K562 (cell line): ENCODE data around the gene LAIR2. TPM values are rescaled to one million over a fixed set of nuclear protein-coding genes. Genes with fewer than 3 reads are reported as not detected.

Experiments
- ATAC-seq: fragments of 200-7000 bp; cut with Tn5 transposase; 3 replicates; pipeline ENCODE4 v1.9.1; 2020; ENCODE audit warnings: moderate library complexity
- BruUV-seq: library from RNA; stranded (reverse); fragments of 400-500 nt; replicated peaks from 2 replicates; lab custom pipeline; 2021; lab: Mats Ljungman, UMichigan
- CTCF ChIA-PET: fragments of 300-600 bp; formaldehyde crosslinking; extraction: SDS; loops from one replicate; lab custom pipeline; 2021; ENCODE audit warnings: low intra/inter-chr PET ratio; lab: Yijun Ruan, JAX
- POLR2A ChIA-PET: fragments of 300-600, 350-650 bp; sonication (Branson Sonifier 250); formaldehyde crosslinking; extraction: SDS; loops from one replicate; lab custom pipeline; 2021; ENCODE audit warnings: antibody characterized with exemption, inconsistent platforms; lab: Yijun Ruan, JAX
- DNase-seq, 4 experiments: peaks; one replicate each; pipeline versions ENCODE4 v3.0.0 to v3.0.0-alpha.2; 2011 to 2018; ENCODE audit warnings: low spot score in 3 of 4, mixed read lengths in 3 of 4; ENCODE audit errors: extremely low read depth in 1 of 4
- FAIRE-seq: peaks from 2 replicates; lab custom pipeline; 2011; peaks lifted over from hg19 to GRCh38; lab: Jason Lieb, UNC
- H2AFZ ChIP-seq: 2 replicates; pipeline ENCODE4 v1.6.0; 2011; ENCODE audit warnings: low read depth, low read length, control low read depth, inconsistent platforms
- H3K27ac ChIP-seq: fragments of 200-600 bp; 3 replicates; pipeline ENCODE4 v1.8.0; 2011; ENCODE audit warnings: low read depth, mild to moderate bottlenecking, control low read depth, inconsistent platforms, low read length, moderate library complexity, mixed read lengths; ENCODE audit errors: extremely low read depth
- H3K27me3 ChIP-seq, 2 experiments: fragments of 300-600 bp in 1 of 2; 2 replicates in 1 of 2; 3 replicates in 1 of 2; pipeline versions ENCODE4 v1.6.0 to v1.8.0; 2011; ENCODE audit warnings: inconsistent platforms in 2 of 2, low read length in 2 of 2, mild to moderate bottlenecking in 1 of 2, mixed read lengths in 1 of 2, moderate library complexity in 1 of 2; ENCODE audit not compliant: control insufficient read depth in 2 of 2, insufficient read depth in 2 of 2
- H3K36me3 ChIP-seq: fragments of 300-600 bp; 3 replicates; pipeline ENCODE4 v1.8.0; 2011; ENCODE audit warnings: mild to moderate bottlenecking, low read length, inconsistent platforms; ENCODE audit not compliant: control insufficient read depth, insufficient read depth
- H3K4me1 ChIP-seq, 2 experiments: fragments of 200-600 bp in 1 of 2; replicated peaks in 1 of 2; 2 replicates in 1 of 2; 3 replicates in 1 of 2; pipeline versions ENCODE4 v1.5.1 to v1.8.0; 2011; ENCODE audit warnings: inconsistent platforms in 2 of 2, low read length in 2 of 2, mild to moderate bottlenecking in 1 of 2, mixed read lengths in 1 of 2, moderate library complexity in 1 of 2; ENCODE audit not compliant: control insufficient read depth in 2 of 2, insufficient read depth in 2 of 2
- H3K4me2 ChIP-seq: 2 replicates; pipeline ENCODE4 v1.6.1; 2011; ENCODE audit warnings: low read length, control low read depth, inconsistent platforms, mixed read lengths; ENCODE audit not compliant: insufficient read depth
- H3K4me3 ChIP-seq: fragments of 200-600 bp; sonication (generic), shearing (Covaris generic); 2 replicates; pipeline ENCODE4 v1.5.1; 2016; ENCODE audit warnings: control low read depth, inconsistent platforms
- H3K79me2 ChIP-seq: fragments of 200-600 bp; 3 replicates; pipeline ENCODE4 v1.8.0; 2011; ENCODE audit warnings: low read length, inconsistent platforms; ENCODE audit not compliant: control insufficient read depth, insufficient read depth
- H3K9ac ChIP-seq, 2 experiments: 2 replicates each; pipeline versions ENCODE4 v1.6.0 to v1.6.1; 2011; ENCODE audit warnings: low read depth in 2 of 2, low read length in 2 of 2, control low read depth in 1 of 2, inconsistent platforms in 1 of 2, mild to moderate bottlenecking in 1 of 2, mixed read lengths in 1 of 2; ENCODE audit not compliant: insufficient read depth in 1 of 2
- H3K9me1 ChIP-seq: one replicate; pipeline ENCODE4 v1.6.0; 2011; ENCODE audit warnings: inconsistent platforms, mild to moderate bottlenecking, low read length, moderate library complexity; ENCODE audit not compliant: control insufficient read depth, insufficient read depth
- H3K9me3 ChIP-seq: replicated peaks from 2 replicates; pipeline ENCODE4 v1.5.1; 2011; ENCODE audit warnings: low read depth, low read length, inconsistent platforms; ENCODE audit not compliant: control insufficient read depth, insufficient read depth
- H4K20me1 ChIP-seq: replicated peaks from 2 replicates; pipeline ENCODE4 v1.6.1; 2011; ENCODE audit warnings: low read length, inconsistent platforms, mixed read lengths; ENCODE audit not compliant: control insufficient read depth, insufficient read depth
- ETV5 ChIP-seq: sonication (generic); formaldehyde crosslinking; IDR thresholded peaks from 2 replicates; pipeline ENCODE4 v1.4.0; 2020; ENCODE audit warnings: low read depth, mild to moderate bottlenecking, missing genetic modification reagents
- MCM5 ChIP-seq: fragments of 450-650 bp; IDR thresholded peaks from 2 replicates; pipeline ENCODE4 v1.6.1; 2016; ENCODE audit warnings: low read depth
- POLR2G ChIP-seq: fragments of 200-400 bp; formaldehyde crosslinking; IDR thresholded peaks from 2 replicates; pipeline ENCODE4 v1.6.1; 2017; ENCODE audit warnings: low read depth, mild to moderate bottlenecking, antibody characterized with exemption, low read length, moderate library complexity
- RBFOX2 ChIP-seq: fragments of 200-400 bp; formaldehyde crosslinking; IDR thresholded peaks from 2 replicates; pipeline ENCODE4 v1.6.1; 2017; ENCODE audit warnings: low read depth, mild to moderate bottlenecking, low read length, moderate library complexity
- RBM22 ChIP-seq: fragments of 200-400 bp; formaldehyde crosslinking; IDR thresholded peaks from 2 replicates; pipeline ENCODE4 v1.6.1; 2018; ENCODE audit warnings: low read length, low read depth; ENCODE audit not compliant: poor library complexity, severe bottlenecking
- ZBTB33 ChIP-seq: sonication (generic); formaldehyde crosslinking; IDR thresholded peaks from 2 replicates; pipeline ENCODE4 v1.8.1; 2023; ENCODE audit warnings: mild to moderate bottlenecking, missing genetic modification reagents
- ZNF395 ChIP-seq: fragments of 200-800 bp; sonication (Bioruptor generic); IDR thresholded peaks from 2 replicates; pipeline ENCODE4 v1.6.1; 2017; ENCODE audit warnings: missing genetic modification characterization, missing compliant biosample characterization
- ZSCAN29 ChIP-seq: fragments of 450-650 bp; IDR thresholded peaks from 2 replicates; pipeline ENCODE4 v1.6.1; 2017
- WGBS: fragments of 100-300 bp; shearing (Covaris generic); methylation state at CpG from one replicate; pipeline ENCODE4 v1.1.6; 2016; ENCODE audit warnings: low coverage, mixed read lengths; ENCODE audit not compliant: insufficient coverage; ENCODE audit errors: missing lambda C conversion rate; 5-methylcytosine and 5-hydroxymethylcytosine counted together
- in situ Hi-C: fragments of 300-500 bp; cut with MboI; formaldehyde crosslinking; loops from 4 replicates; pipeline ENCODE4 v1.15.0; 2018; ENCODE audit warnings: inconsistent platforms, mixed read lengths
- intact Hi-C: fragments of 100-400 bp; cut with micrococcal nuclease; formaldehyde crosslinking; loops from 2 replicates; pipeline ENCODE4 v1.14.2; 2022
- polyA plus RNA-seq, 8 experiments: library from polyadenylated mRNA; depleted of rRNA in 4 of 8; stranded (reverse) in 5 of 8; unstranded in 3 of 8; fragments of >200 nt; fragmentation: Nextera tagmentation in 2 of 8; fragmentation: Illumina TruSeq in 1 of 8; extraction: Ambion mirVana in 2 of 8; extraction: Trizol in 1 of 8; gene quantifications; 2 replicates each; pipeline versions ENCODE4 v1.2.1 to v1.2.3, GENCODE V29; 2011 to 2014; ENCODE audit warnings: inconsistent platforms in 1 of 8, missing spikeins in 1 of 8
- total RNA-seq, 7 experiments: library from RNA; depleted of rRNA in 6 of 7; stranded (reverse); fragments of >200 nt in 6 of 7; fragmentation: Illumina TruSeq in 2 of 7; extraction: Trizol in 2 of 7; gene quantifications; 2 replicates each; pipeline versions ENCODE4 v1.2.1 to v1.2.3, GENCODE V29; 2011 to 2021; ENCODE audit warnings: low replicate concordance in 1 of 7

LAIR2 gene
- total and polyA plus RNA-seq, 9 of the 15 experiments (the other 6 are each of a cell fraction or from before 2014, with no cell fraction given) = not detected

- H3K9me3 ChIP-seq = no peaks in the 10 kb centered on the region
- CTCF ChIA-PET = no interaction called here
- H3K27ac ChIP-seq = no peak overlapping the region
- ATAC-seq (no peak), FAIRE-seq (no peak), DNase-seq (peak in 1 of 4 experiments; percentile 22)
- TF ChIP-seq MCM5 (no peak), RBFOX2 (peak; percentile 69), ETV5 (CRISPR knock-in tag) (no peak), POLR2G (peak; percentile 64), ZSCAN29 (no peak), RBM22 (peak; percentile 85), ZNF395 (CRISPR knock-in tag) (no peak), ZBTB33 (peak; percentile 74)
- in situ Hi-C loops = no loop called here
- H3K36me3 ChIP-seq = peaks cover 98% of the 10 kb centered on the region
- H2AFZ ChIP-seq = no peak overlapping the region
- H3K4me2 ChIP-seq = no peak overlapping the region
- H3K4me3 ChIP-seq = no peak overlapping the region
- H3K79me2 ChIP-seq = peaks cover 26% of the 10 kb centered on the region
- WGBS = 97% methylated on average over 25 of the region's 51 CpGs
- H4K20me1 ChIP-seq = peaks cover 24% of the 10 kb centered on the region
- H3K4me1 ChIP-seq = peaks cover 0 to 27% of the 10 kb centered on the region in 2 experiments; a peak in 2 of 5 replicates
- intact Hi-C loops = no loop called here
- POLR2A ChIA-PET = interaction anchor here (0.7 to 0.9 kb wide), 2 partner anchors 8 to 28 kb away, joined by 3 to 4 read pairs; no protein-coding TSS in a partner anchor
- BruUV-seq = no TSS peak
- peaks cover 7% of the 10 kb centered on the region for H3K9me1 ChIP-seq
- H3K9ac ChIP-seq = no peak overlapping the region
- H3K27me3 ChIP-seq = no peaks in the 10 kb centered on the region
Measured at GRCh38 chr19:54456423-54457373, 45.9 kb upstream of the LAIR2 start.
